Liver (tissue), 3 donors: ENCODE data around the gene ST6GAL1.

Experiments
- CTCF ChIP-seq: fragments of 150-350 bp; IDR thresholded peaks from 2 replicates; pipeline ENCODE4 v1.5.1; 2017; ENCODE audit warnings: improper control_type of control experiment, low read depth, low read length; ENCODE audit not compliant: missing input control
- EGR1 ChIP-seq, 2 donors: IDR thresholded peaks; 2 replicates each; pipeline ENCODE4 v1.6.1; 2016 to 2018; ENCODE audit warnings: antibody characterized with exemption in 2 of 2, low read depth in 2 of 2
- JUND ChIP-seq, 2 donors: IDR thresholded peaks; 2 replicates each; pipeline ENCODE4 v1.6.1; 2016; ENCODE audit warnings: antibody characterized with exemption in 2 of 2
- RAD21 ChIP-seq, 2 donors: IDR thresholded peaks; 2 replicates each; pipeline ENCODE4 v1.6.1; 2016; ENCODE audit warnings: antibody characterized with exemption in 2 of 2, mild to moderate bottlenecking in 2 of 2
- RXRA ChIP-seq, 2 donors: IDR thresholded peaks; 2 replicates each; pipeline ENCODE4 v1.6.1; 2017 to 2018; ENCODE audit warnings: antibody characterized with exemption in 2 of 2, mild to moderate bottlenecking in 1 of 2
- TAF1 ChIP-seq: conservative IDR thresholded peaks from 2 replicates; pipeline ENCODE4 v1.6.1; 2016; ENCODE audit warnings: antibody characterized with exemption, mild to moderate bottlenecking
- YY1 ChIP-seq: IDR thresholded peaks from 2 replicates; pipeline ENCODE4 v1.6.1; 2016; ENCODE audit warnings: antibody characterized with exemption, mild to moderate bottlenecking
- TF ChIP-seq, protein P1 (sequence below): IDR thresholded peaks from 2 replicates; pipeline ENCODE4 v1.6.1; 2016; ENCODE audit warnings: antibody characterized with exemption
- TF ChIP-seq, protein P2 (sequence below): IDR thresholded peaks from 2 replicates; pipeline ENCODE4 v1.6.1; 2016; ENCODE audit warnings: antibody characterized with exemption, mild to moderate bottlenecking
- donor health status: healthy.
- donor health status: healthy.

DNA sequence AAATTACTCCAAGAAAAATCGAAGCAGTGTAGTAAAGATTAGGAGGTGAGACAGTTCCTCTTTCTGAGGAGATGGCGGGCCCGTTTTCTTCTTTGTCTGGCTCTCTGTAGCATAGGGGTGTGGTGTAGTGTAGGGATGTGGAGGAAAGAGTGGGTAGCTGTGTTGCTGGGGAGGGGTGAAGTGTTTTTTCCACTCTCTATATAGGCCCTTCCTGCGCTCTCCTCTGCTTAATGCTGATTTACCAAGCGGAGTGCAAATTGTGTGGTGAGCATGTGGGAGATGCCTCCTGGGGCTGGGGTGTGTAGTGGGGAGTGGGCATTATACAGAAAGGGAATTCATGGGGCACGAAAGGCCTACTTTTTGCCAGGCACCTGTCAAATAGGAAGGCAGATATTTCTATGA, 94.9 kb downstream of the ST6GAL1 start:
- TF ChIP-seq CTCF (no peak), TAF1 (no peak), EGR1 (IDR thresholded peaks at IDR 0.05; ENCODE audit: low read depth in 2 of 2) (no peak), JUND (IDR thresholded peaks at IDR 0.05) (no peak), RAD21 (IDR thresholded peaks at IDR 0.05) (no peak), YY1 (no peak), RXRA (IDR thresholded peaks at IDR 0.05) (no peak)
- TF ChIP-seq, protein P1, sequence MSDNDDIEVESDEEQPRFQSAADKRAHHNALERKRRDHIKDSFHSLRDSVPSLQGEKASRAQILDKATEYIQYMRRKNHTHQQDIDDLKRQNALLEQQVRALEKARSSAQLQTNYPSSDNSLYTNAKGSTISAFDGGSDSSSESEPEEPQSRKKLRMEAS = no peak
- TF ChIP-seq, protein P2, sequence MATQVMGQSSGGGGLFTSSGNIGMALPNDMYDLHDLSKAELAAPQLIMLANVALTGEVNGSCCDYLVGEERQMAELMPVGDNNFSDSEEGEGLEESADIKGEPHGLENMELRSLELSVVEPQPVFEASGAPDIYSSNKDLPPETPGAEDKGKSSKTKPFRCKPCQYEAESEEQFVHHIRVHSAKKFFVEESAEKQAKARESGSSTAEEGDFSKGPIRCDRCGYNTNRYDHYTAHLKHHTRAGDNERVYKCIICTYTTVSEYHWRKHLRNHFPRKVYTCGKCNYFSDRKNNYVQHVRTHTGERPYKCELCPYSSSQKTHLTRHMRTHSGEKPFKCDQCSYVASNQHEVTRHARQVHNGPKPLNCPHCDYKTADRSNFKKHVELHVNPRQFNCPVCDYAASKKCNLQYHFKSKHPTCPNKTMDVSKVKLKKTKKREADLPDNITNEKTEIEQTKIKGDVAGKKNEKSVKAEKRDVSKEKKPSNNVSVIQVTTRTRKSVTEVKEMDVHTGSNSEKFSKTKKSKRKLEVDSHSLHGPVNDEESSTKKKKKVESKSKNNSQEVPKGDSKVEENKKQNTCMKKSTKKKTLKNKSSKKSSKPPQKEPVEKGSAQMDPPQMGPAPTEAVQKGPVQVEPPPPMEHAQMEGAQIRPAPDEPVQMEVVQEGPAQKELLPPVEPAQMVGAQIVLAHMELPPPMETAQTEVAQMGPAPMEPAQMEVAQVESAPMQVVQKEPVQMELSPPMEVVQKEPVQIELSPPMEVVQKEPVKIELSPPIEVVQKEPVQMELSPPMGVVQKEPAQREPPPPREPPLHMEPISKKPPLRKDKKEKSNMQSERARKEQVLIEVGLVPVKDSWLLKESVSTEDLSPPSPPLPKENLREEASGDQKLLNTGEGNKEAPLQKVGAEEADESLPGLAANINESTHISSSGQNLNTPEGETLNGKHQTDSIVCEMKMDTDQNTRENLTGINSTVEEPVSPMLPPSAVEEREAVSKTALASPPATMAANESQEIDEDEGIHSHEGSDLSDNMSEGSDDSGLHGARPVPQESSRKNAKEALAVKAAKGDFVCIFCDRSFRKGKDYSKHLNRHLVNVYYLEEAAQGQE = no peak
